Activated naive CD8-positive, alpha-beta T cell treated with anti-CD3 and anti-CD28 coated beads, Interleukin-2, amount 50 U/mL, for 24 hours (primary cell): ENCODE data around the gene MGAT4A.
"Not testable (repeated sequence)": the region's sequence is repeated elsewhere in the genome, so short reads cannot be mapped to it uniquely, and the experiment has no call there.

Experiments used
- ATAC-seq: fragments of 150-1000 bp; cut with Tn5 transposase; one replicate; pipeline ENCODE4 v1.10.0; 2021
- DNase-seq: peaks from one replicate; pipeline ENCODE4 v3.0.0; 2021
- H3K27ac Mint-ChIP-seq: one replicate; pipeline ENCODE4 v1.8.0; 2021; ENCODE audit warnings: mild to moderate bottlenecking, mixed read lengths
- H3K27me3 Mint-ChIP-seq: one replicate; pipeline ENCODE4 v1.8.0; 2021; ENCODE audit warnings: mixed read lengths
- H3K36me3 Mint-ChIP-seq: one replicate; pipeline ENCODE4 v1.8.0; 2021; ENCODE audit warnings: low read depth, mixed read lengths
- H3K4me1 Mint-ChIP-seq: one replicate; pipeline ENCODE4 v1.8.0; 2021; ENCODE audit warnings: mixed read lengths
- H3K4me3 Mint-ChIP-seq: one replicate; pipeline ENCODE4 v1.8.0; 2021; ENCODE audit warnings: mild to moderate bottlenecking, moderate library complexity, mixed read lengths
- H3K9me3 Mint-ChIP-seq: one replicate; pipeline ENCODE4 v1.8.0; 2021; ENCODE audit warnings: mixed read lengths

The MGAT4A gene

GRCh38 chr2:98614024-98614739 lies 116.8 kb downstream of the MGAT4A start:
- no peaks in the 10 kb centered on the region for H3K27me3 Mint-ChIP-seq
- DNase-seq (no peak), ATAC-seq (no peak)
- no peaks in the 10 kb centered on the region for H3K9me3 Mint-ChIP-seq
- peaks cover 43% of the 10 kb centered on the region for H3K4me1 Mint-ChIP-seq
- no peak overlapping the region for H3K4me3 Mint-ChIP-seq
- peaks cover 59% of the 10 kb centered on the region for H3K36me3 Mint-ChIP-seq
- H3K27ac Mint-ChIP-seq: no peak overlapping the region

- Mint-ChIP-seq H3K27me3 (no peaks in the 10 kb centered on the region), H3K4me1 (peaks cover 70% of the 10 kb centered on the region), H3K36me3 (peaks cover 32% of the 10 kb centered on the region), H3K27ac (peak overlapping the region; percentile 90), H3K9me3 (no peaks in the 10 kb centered on the region), H3K4me3 (peak overlapping the region; percentile 96)
- DNase-seq (no peak), ATAC-seq (no peak)
These were observed 121.8 kb downstream of the MGAT4A start for GRCh38 chr2:98608962-98609604.

- H3K4me3 Mint-ChIP-seq: peak within 1 kb of the TSS; percentile 96
- peak; percentile 90 for ATAC-seq
- H3K27me3 Mint-ChIP-seq: no peaks in the 10 kb centered on the region
- peaks cover 66% of the 10 kb centered on the region for H3K4me1 Mint-ChIP-seq
- H3K9me3 Mint-ChIP-seq: no peaks in the 10 kb centered on the region
- H3K27ac Mint-ChIP-seq: peak within 1 kb of the TSS; percentile 90
- DNase-seq: peak; percentile 96
- peaks cover 28% of the 10 kb centered on the region for H3K36me3 Mint-ChIP-seq
These were observed 122.6 kb downstream of the MGAT4A start, which contains the start of the genes COA5 and UNC50 for GRCh38 chr2:98608116-98608961. TSS of gene COA5 (minus strand) at chr2:98608512. CDS start at chr2:98608405, 107 bp downstream. TSS of gene UNC50 (plus strand) at chr2:98608589. CDS start at chr2:98609760, 1,171 bp downstream.

GRCh38 chr2:98607741-98608115 lies 123.2 kb downstream of the MGAT4A start:
- H3K27me3 Mint-ChIP-seq: no peaks in the 10 kb centered on the region
- H3K4me1 Mint-ChIP-seq: peaks cover 63% of the 10 kb centered on the region
- peak overlapping the region; percentile 96 for H3K4me3 Mint-ChIP-seq
- H3K9me3 Mint-ChIP-seq: no peaks in the 10 kb centered on the region
- H3K36me3 Mint-ChIP-seq: peaks cover 23% of the 10 kb centered on the region
- ATAC-seq (no peak), DNase-seq (no peak)
- H3K27ac Mint-ChIP-seq: peak overlapping the region; percentile 90

- H3K4me1 Mint-ChIP-seq: peaks cover 63% of the 10 kb centered on the region
- ATAC-seq (no peak), DNase-seq (no peak)
- no peaks in the 10 kb centered on the region for H3K9me3 Mint-ChIP-seq
- H3K27ac Mint-ChIP-seq: peak overlapping the region; percentile 90
- no peaks in the 10 kb centered on the region for H3K27me3 Mint-ChIP-seq
- H3K36me3 Mint-ChIP-seq: peaks cover 22% of the 10 kb centered on the region
- H3K4me3 Mint-ChIP-seq: peak overlapping the region; percentile 96
These were observed 123.8 kb downstream of the MGAT4A start for GRCh38 chr2:98607104-98607503.

GRCh38 chr2:98606431-98606830 lies 124.5 kb downstream of the MGAT4A start:
- Mint-ChIP-seq H3K27me3 (no peaks in the 10 kb centered on the region), H3K27ac (peak overlapping the region; percentile 90), H3K4me1 (peaks cover 58% of the 10 kb centered on the region), H3K36me3 (peaks cover 23% of the 10 kb centered on the region), H3K4me3 (peak overlapping the region; percentile 96), H3K9me3 (no peaks in the 10 kb centered on the region)
- DNase-seq (no peak), ATAC-seq (no peak)

- no peaks in the 10 kb centered on the region for H3K27me3 Mint-ChIP-seq
- DNase-seq (no peak), ATAC-seq (no peak)
- no peak overlapping the region for H3K4me3 Mint-ChIP-seq
- H3K27ac Mint-ChIP-seq: peak overlapping the region; percentile 69
- H3K36me3 Mint-ChIP-seq: peaks cover 23% of the 10 kb centered on the region
- peaks cover 45% of the 10 kb centered on the region for H3K4me1 Mint-ChIP-seq
- H3K9me3 Mint-ChIP-seq: no peaks in the 10 kb centered on the region
These were observed 125.9 kb downstream of the MGAT4A start for GRCh38 chr2:98605076-98605475.

GRCh38 chr2:98604547-98604946 lies 126.4 kb downstream of the MGAT4A start:
- no peak for DNase-seq
- Mint-ChIP-seq H3K4me1 (peaks cover 40% of the 10 kb centered on the region), H3K27ac (peak overlapping the region; percentile 69), H3K36me3 (peaks cover 25% of the 10 kb centered on the region), H3K9me3 (no peaks in the 10 kb centered on the region), H3K4me3 (no peak overlapping the region), H3K27me3 (no peaks in the 10 kb centered on the region)
- no peak for ATAC-seq

GRCh38 chr2:98601532-98602132 lies 129.3 kb downstream of the MGAT4A start:
- Mint-ChIP-seq H3K36me3 (peaks cover 41% of the 10 kb centered on the region), H3K4me3 (no peak overlapping the region), H3K27ac (no peak overlapping the region), H3K9me3 (no peaks in the 10 kb centered on the region), H3K4me1 (peaks cover 27% of the 10 kb centered on the region), H3K27me3 (no peaks in the 10 kb centered on the region)
- ATAC-seq: peak; percentile 56
- no peak for DNase-seq

- H3K27me3 Mint-ChIP-seq: no peaks in the 10 kb centered on the region
- ATAC-seq (no peak), DNase-seq (no peak)
- H3K27ac Mint-ChIP-seq: peak overlapping the region; percentile 28
- H3K9me3 Mint-ChIP-seq: peaks cover 1% of the 10 kb centered on the region
- H3K36me3 Mint-ChIP-seq: peaks cover 53% of the 10 kb centered on the region
- H3K4me3 Mint-ChIP-seq: no peak overlapping the region
- H3K4me1 Mint-ChIP-seq: peaks cover 4% of the 10 kb centered on the region
These were observed 132.0 kb downstream of the MGAT4A start for GRCh38 chr2:98598781-98599428.

GRCh38 chr2:98594665-98595064 lies 136.3 kb downstream of the MGAT4A start:
- not testable (repeated sequence) for H3K4me3 Mint-ChIP-seq, H3K4me1 Mint-ChIP-seq, ATAC-seq, H3K27ac Mint-ChIP-seq, DNase-seq, H3K27me3 Mint-ChIP-seq, H3K9me3 Mint-ChIP-seq
- H3K36me3 Mint-ChIP-seq: peaks cover 40% of the 10 kb centered on the region

GRCh38 chr2:98592565-98592964 lies 138.4 kb downstream of the MGAT4A start:
- Mint-ChIP-seq H3K27me3 (no peaks in the 10 kb centered on the region), H3K4me3 (no peak overlapping the region), H3K36me3 (peaks cover 30% of the 10 kb centered on the region), H3K4me1 (no peaks in the 10 kb centered on the region), H3K9me3 (peaks cover 5% of the 10 kb centered on the region), H3K27ac (no peak overlapping the region)
- no peak for ATAC-seq
- no peak for DNase-seq

GRCh38 chr2:98589489-98589888 lies 141.4 kb downstream of the MGAT4A start:
- H3K9me3 Mint-ChIP-seq: peaks cover 5% of the 10 kb centered on the region
- H3K27ac Mint-ChIP-seq: no peak overlapping the region
- peaks cover 14% of the 10 kb centered on the region for H3K36me3 Mint-ChIP-seq
- no peaks in the 10 kb centered on the region for H3K4me1 Mint-ChIP-seq
- H3K27me3 Mint-ChIP-seq: no peaks in the 10 kb centered on the region
- ATAC-seq (no peak), DNase-seq (no peak)
- H3K4me3 Mint-ChIP-seq: no peak overlapping the region
